ENCODE measurements around the gene SERHL2. TPM values are rescaled to one million over a fixed set of nuclear protein-coding genes. Genes with fewer than 3 reads are reported as not detected.

Gene SERHL2
- total and polyA plus RNA-seq, 2 donors from 2014 or later, result 3.1 to 4.9 TPM

DNA sequence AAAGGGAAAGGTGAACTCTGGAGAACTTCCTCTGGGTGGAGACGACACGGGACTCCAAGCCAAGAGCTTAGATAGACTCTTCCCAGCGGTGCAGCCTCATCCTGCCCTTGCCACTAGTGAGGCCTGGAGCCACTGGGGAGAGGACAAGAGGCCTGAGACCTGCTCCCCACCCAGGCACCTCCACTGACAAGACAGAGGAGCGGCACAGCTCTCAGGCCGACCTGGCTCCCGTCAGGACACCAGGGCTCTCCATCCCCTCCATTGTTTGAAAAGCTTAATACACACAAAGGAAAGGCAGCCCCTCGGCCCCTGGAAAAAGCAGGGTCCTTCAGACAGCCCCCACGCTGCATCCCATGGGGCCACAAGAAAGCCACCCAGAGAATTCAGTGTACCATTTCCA, 31.3 kb downstream of the SERHL2 start:
- Histone ChIP-seq H3K36me3 (ENCODE audit: control insufficient read depth in 2 of 3, insufficient read depth in 3 of 3, low read length in 3 of 3) (peaks cover 11 to 54% (median 33%) of the 10 kb centered on the region in 3 donors), H3K27me3 (ENCODE audit: control insufficient read depth, insufficient read depth, low read length) (no peaks in the 10 kb centered on the region), H3K4me1 (ENCODE audit: control insufficient read depth in 2 of 3, insufficient read depth in 2 of 3, low read depth in 1 of 3, low read length in 3 of 3) (no peaks in the 10 kb centered on the region), H3K27ac (ENCODE audit: low read depth in 2 of 2, low read length in 2 of 2) (no peak overlapping the region), H3K9ac (ENCODE audit: low read length in 3 of 3) (no peak overlapping the region), H3K9me3 (ENCODE audit: control insufficient read depth in 2 of 3, insufficient read depth in 1 of 3, low read length in 3 of 3) (no peaks in the 10 kb centered on the region), H3K4me3 (ENCODE audit: low read length in 3 of 3) (no peak overlapping the region)
- no peak for FAIRE-seq
- intact Hi-C loops (cut with DNase I), result no loop called here
- TF ChIP-seq, protein P1, sequence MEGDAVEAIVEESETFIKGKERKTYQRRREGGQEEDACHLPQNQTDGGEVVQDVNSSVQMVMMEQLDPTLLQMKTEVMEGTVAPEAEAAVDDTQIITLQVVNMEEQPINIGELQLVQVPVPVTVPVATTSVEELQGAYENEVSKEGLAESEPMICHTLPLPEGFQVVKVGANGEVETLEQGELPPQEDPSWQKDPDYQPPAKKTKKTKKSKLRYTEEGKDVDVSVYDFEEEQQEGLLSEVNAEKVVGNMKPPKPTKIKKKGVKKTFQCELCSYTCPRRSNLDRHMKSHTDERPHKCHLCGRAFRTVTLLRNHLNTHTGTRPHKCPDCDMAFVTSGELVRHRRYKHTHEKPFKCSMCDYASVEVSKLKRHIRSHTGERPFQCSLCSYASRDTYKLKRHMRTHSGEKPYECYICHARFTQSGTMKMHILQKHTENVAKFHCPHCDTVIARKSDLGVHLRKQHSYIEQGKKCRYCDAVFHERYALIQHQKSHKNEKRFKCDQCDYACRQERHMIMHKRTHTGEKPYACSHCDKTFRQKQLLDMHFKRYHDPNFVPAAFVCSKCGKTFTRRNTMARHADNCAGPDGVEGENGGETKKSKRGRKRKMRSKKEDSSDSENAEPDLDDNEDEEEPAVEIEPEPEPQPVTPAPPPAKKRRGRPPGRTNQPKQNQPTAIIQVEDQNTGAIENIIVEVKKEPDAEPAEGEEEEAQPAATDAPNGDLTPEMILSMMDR (IDR thresholded peaks at IDR 0.05; ENCODE audit: borderline replicate concordance, extremely low read depth, insufficient read depth), result no peak
- no peak for DNase-seq

DNA sequence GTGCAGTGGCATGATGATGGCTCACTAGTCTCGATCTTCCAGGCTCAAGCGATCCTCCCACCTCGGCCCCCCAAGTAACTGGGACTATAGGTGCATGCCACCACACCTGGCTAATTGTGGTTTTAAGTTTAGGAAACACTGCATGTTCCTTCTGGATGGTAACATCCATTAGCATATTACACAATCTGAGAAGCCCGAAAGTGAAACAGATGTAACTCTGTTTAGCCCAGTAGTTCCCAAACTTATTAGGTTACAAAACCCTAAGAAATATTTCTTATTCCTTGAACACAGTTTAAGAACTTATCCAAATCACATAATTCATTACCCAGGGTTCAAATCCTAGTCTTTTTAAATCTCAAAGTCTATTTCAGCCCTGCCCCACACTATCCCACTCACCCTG, 32.6 kb downstream of the SERHL2 start:
- FAIRE-seq, result no peak
- TF ChIP-seq, protein P1 (IDR thresholded peaks at IDR 0.05; ENCODE audit: borderline replicate concordance, extremely low read depth, insufficient read depth), result no peak

GRCh38 chr22:42587588-42588175, 33.9 kb downstream of the SERHL2 start:
- FAIRE-seq (no peak), DNase-seq (no peak)
- intact Hi-C loops (cut with DNase I), result no loop called here
- peaks cover 12 to 73% (median 45%) of the 10 kb centered on the region in 3 donors for H3K36me3 ChIP-seq (ENCODE audit: control insufficient read depth in 2 of 3, insufficient read depth in 3 of 3, low read length in 3 of 3)
- H3K9ac ChIP-seq (ENCODE audit: low read length in 3 of 3), result no peak overlapping the region
- no peaks in the 10 kb centered on the region for H3K27me3 ChIP-seq (ENCODE audit: control insufficient read depth, insufficient read depth, low read length)
- TF ChIP-seq, protein P1 (IDR thresholded peaks at IDR 0.05; ENCODE audit: borderline replicate concordance, extremely low read depth, insufficient read depth), result no peak
- no peak overlapping the region for H3K27ac ChIP-seq (ENCODE audit: low read depth in 2 of 2, low read length in 2 of 2)
- H3K4me3 ChIP-seq (ENCODE audit: low read length in 3 of 3), result no peak overlapping the region
- no peaks in the 10 kb centered on the region for H3K9me3 ChIP-seq (ENCODE audit: control insufficient read depth in 2 of 3, insufficient read depth in 1 of 3, low read length in 3 of 3)
- H3K4me1 ChIP-seq (ENCODE audit: control insufficient read depth in 2 of 3, insufficient read depth in 2 of 3, low read depth in 1 of 3, low read length in 3 of 3), result no peaks in the 10 kb centered on the region

More for the DNA sequence above, 32.6 kb downstream of the SERHL2 start:
- DNase-seq, result no peak
- Histone ChIP-seq H3K27ac (ENCODE audit: low read depth in 2 of 2, low read length in 2 of 2) (no peak overlapping the region), H3K36me3 (ENCODE audit: control insufficient read depth in 2 of 3, insufficient read depth in 3 of 3, low read length in 3 of 3) (peaks cover 12 to 60% (median 35%) of the 10 kb centered on the region in 3 donors), H3K9me3 (ENCODE audit: control insufficient read depth in 2 of 3, insufficient read depth in 1 of 3, low read length in 3 of 3) (no peaks in the 10 kb centered on the region), H3K9ac (ENCODE audit: low read length in 3 of 3) (no peak overlapping the region), H3K4me1 (ENCODE audit: control insufficient read depth in 2 of 3, insufficient read depth in 2 of 3, low read depth in 1 of 3, low read length in 3 of 3) (no peaks in the 10 kb centered on the region), H3K27me3 (ENCODE audit: control insufficient read depth, insufficient read depth, low read length) (no peaks in the 10 kb centered on the region), H3K4me3 (ENCODE audit: low read length in 3 of 3) (no peak overlapping the region)
- intact Hi-C loops (cut with DNase I), result no loop called here

- Histone ChIP-seq H3K27me3 (ENCODE audit: control insufficient read depth, insufficient read depth, low read length) (no peaks in the 10 kb centered on the region), H3K9ac (ENCODE audit: low read length in 3 of 3) (no peak overlapping the region), H3K4me1 (ENCODE audit: control insufficient read depth in 2 of 3, insufficient read depth in 2 of 3, low read depth in 1 of 3, low read length in 3 of 3) (no peaks in the 10 kb centered on the region), H3K9me3 (ENCODE audit: control insufficient read depth in 2 of 3, insufficient read depth in 1 of 3, low read length in 3 of 3) (no peaks in the 10 kb centered on the region), H3K36me3 (ENCODE audit: control insufficient read depth in 2 of 3, insufficient read depth in 3 of 3, low read length in 3 of 3) (peaks cover 9 to 69% (median 57%) of the 10 kb centered on the region in 3 donors), H3K4me3 (ENCODE audit: low read length in 3 of 3) (no peak overlapping the region), H3K27ac (ENCODE audit: low read depth in 2 of 2, low read length in 2 of 2) (no peak overlapping the region)
- TF ChIP-seq, protein P1 (IDR thresholded peaks at IDR 0.05; ENCODE audit: borderline replicate concordance, extremely low read depth, insufficient read depth), result no peak
- intact Hi-C loops (cut with DNase I), result no loop called here
- FAIRE-seq (no peak), DNase-seq (no peak)
These were observed 38.2 kb downstream of the SERHL2 start for GRCh38 chr22:42591987-42592386.
